ENCODE data around the gene SMIM3.

Gene SMIM3

GRCh38 chr5:150751096-150751891 is 27.3 kb upstream of the SMIM3 start:
- TF ChIP-seq CTCF (IDR thresholded peaks at IDR 0.05) = no peak

- no peak for TF ChIP-seq CTCF (IDR thresholded peaks at IDR 0.05)
Measured at GRCh38 chr5:150753463-150753862, 25.1 kb upstream of the SMIM3 start.

GRCh38 chr5:150753863-150754262 is 24.7 kb upstream of the SMIM3 start:
- TF ChIP-seq CTCF (IDR thresholded peaks at IDR 0.05) = no peak

DNA sequence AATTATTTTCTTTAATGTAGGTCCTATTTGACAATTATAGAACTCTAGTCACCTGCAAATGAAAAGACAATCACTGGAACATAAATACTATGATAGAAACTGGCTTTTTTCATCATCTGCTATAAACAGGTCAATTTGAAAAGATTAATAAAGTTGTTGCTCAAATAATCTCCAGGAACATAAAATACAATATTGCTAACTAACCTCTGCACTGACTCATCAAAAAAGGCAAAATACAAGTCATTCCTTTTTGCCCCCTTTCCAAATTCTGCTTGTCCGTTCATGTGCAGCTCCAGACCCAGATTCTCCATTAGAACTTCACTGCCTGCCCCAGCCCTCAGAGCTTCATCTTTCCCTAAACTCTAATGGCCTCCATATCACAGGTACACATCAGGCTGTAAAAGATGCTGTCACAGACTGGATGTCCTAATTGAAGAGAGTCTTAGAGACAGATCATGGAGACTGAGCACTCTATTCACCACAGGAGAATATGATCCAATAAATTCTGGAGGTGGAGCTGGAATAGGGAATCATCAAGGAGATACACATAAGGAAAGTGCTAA is 21.4 kb upstream of the SMIM3 start:
- no peak for TF ChIP-seq CTCF (IDR thresholded peaks at IDR 0.05)

- no peak for TF ChIP-seq CTCF (IDR thresholded peaks at IDR 0.05)
Measured at GRCh38 chr5:150758203-150758530, 20.4 kb upstream of the SMIM3 start.

DNA sequence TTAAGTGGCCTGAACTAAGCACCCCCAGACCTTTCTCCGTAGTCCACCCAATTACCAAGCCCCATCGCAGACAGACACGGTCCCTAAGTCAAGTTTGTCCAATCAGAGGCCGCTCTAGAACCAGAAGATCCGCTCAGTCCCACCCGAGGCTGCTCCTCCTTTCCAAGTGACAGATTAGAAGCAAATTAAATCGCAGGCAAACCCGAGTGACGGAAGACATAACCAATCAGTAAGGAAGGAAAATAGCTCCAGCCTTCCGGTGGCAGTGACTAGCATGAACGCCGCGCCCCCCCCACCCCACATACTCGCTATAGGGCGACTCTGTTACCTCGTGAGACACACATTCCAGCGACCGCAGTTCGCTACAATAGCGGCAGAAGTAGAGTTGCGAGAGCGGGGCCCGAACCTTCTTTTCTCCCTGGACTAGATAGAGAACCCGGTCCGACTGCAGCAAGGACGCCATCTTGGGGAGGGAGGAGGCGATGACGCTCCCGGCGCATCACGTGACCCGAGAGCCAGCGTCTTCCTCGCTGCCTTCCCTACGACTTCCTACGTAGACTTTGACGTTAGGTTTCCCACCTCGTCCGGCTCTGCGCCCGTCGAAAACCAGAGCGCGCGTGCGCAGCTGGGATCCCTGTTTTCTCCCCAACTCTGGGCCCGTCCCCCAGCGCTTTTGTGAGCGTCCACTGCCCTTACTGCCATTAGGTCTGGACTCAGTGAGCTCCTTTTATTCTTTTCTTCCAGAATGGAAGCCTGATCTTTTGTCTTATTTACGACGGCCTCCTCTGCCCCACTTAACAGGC is 19.8 kb upstream of the SMIM3 start, which contains the start of gene DCTN4:
Gene DCTN4 (minus strand): TSS at position 487 of the 803 bp plus-strand sequence. CDS start 24 bp downstream, at position 463.
- TF ChIP-seq CTCF (IDR thresholded peaks at IDR 0.05) = no peak

GRCh38 chr5:150759334-150759583 is 19.3 kb upstream of the SMIM3 start:
- no peak for TF ChIP-seq CTCF (IDR thresholded peaks at IDR 0.05)
